H1 (cell line): ENCODE data around the gene SPAG16. TPM values are rescaled to one million over a fixed set of nuclear protein-coding genes. Genes with fewer than 3 reads are reported as not detected.

ENCODE experiments used
- CTCF ChIA-PET: fragments of 300-600 bp; sonication (Branson Sonifier 250); formaldehyde crosslinking; loops from one replicate; lab custom pipeline; 2021; ENCODE audit not compliant: partially characterized antibody; lab: Charles Lee
- POLR2A ChIA-PET: fragments of 300-600 bp; sonication (Branson Sonifier 250); formaldehyde crosslinking; loops from one replicate; lab custom pipeline; 2021; ENCODE audit warnings: inconsistent platforms; ENCODE audit not compliant: partially characterized antibody; lab: Charles Lee
- DNase-seq, 2 experiments: peaks; one replicate each; pipeline versions ENCODE4 v3.0.0 to v3.0.0-alpha.2; 2010 to 2022; ENCODE audit warnings: low spot score in 2 of 2, low read depth in 1 of 2, mixed read lengths in 1 of 2
- FAIRE-seq: peaks from 2 replicates; lab custom pipeline; 2011; peaks lifted over from hg19 to GRCh38; lab: Jason Lieb, UNC
- H2AFZ ChIP-seq: 2 replicates; pipeline ENCODE4 v1.8.1; 2012; ENCODE audit warnings: low read length, inconsistent platforms
- H2AK5ac ChIP-seq: 2 replicates; pipeline ENCODE4 v1.6.1; 2013; ENCODE audit warnings: low read depth, low read length
- H2BK120ac ChIP-seq: replicated peaks from 2 replicates; pipeline ENCODE3; 2013; ENCODE audit warnings: low read depth, low read length, inconsistent platforms
- H2BK12ac ChIP-seq: 2 replicates; pipeline ENCODE4 v1.6.1; 2013; ENCODE audit warnings: low read depth, low read length
- H2BK15ac ChIP-seq: 2 replicates; pipeline ENCODE4 v1.6.1; 2013; ENCODE audit warnings: low read length
- H2BK20ac ChIP-seq: 2 replicates; pipeline ENCODE4 v1.6.1; 2013; ENCODE audit warnings: low read length
- H2BK5ac ChIP-seq: 2 replicates; pipeline ENCODE4 v1.6.1; 2013; ENCODE audit warnings: low read depth, low read length
- H3K14ac ChIP-seq: 2 replicates; pipeline ENCODE4 v1.6.1; 2013; ENCODE audit warnings: inconsistent platforms; ENCODE audit not compliant: insufficient read length
- H3K18ac ChIP-seq: 2 replicates; pipeline ENCODE4 v1.6.1; 2013; ENCODE audit warnings: low read length; ENCODE audit errors: extremely low read depth
- H3K23ac ChIP-seq: 2 replicates; pipeline ENCODE4 v1.6.1; 2013; ENCODE audit warnings: inconsistent platforms; ENCODE audit not compliant: insufficient read length
- H3K23me2 ChIP-seq: 2 replicates; pipeline ENCODE4 v1.6.1; 2013; ENCODE audit warnings: low read depth, low read length
- H3K27ac ChIP-seq: 2 replicates; pipeline ENCODE4 v1.6.1; 2011; ENCODE audit warnings: low read depth, low read length, inconsistent platforms
- H3K27me3 ChIP-seq, 4 experiments: replicated peaks in 1 of 4; 1 replicate in 1 of 4; 2 replicates in 3 of 4; pipeline versions ENCODE4 v1.6.1 to v1.8.1; 2011 to 2013; ENCODE audit warnings: low read length in 3 of 4, mild to moderate bottlenecking in 3 of 4, inconsistent platforms in 2 of 4, mixed read lengths in 2 of 4, moderate library complexity in 1 of 4; ENCODE audit not compliant: control insufficient read depth in 3 of 4, insufficient read depth in 3 of 4; ENCODE audit errors: extremely low read depth in 1 of 4
- H3K36me3 ChIP-seq, 4 experiments: 2 replicates each; pipeline versions ENCODE4 v1.6.1 to v1.8.1; 2011 to 2013; ENCODE audit warnings: mild to moderate bottlenecking in 4 of 4, low read length in 3 of 4, moderate library complexity in 2 of 4, control low read depth in 1 of 4, inconsistent platforms in 1 of 4; ENCODE audit not compliant: insufficient read depth in 4 of 4, control insufficient read depth in 2 of 4
- H3K4ac ChIP-seq: replicated peaks from 2 replicates; pipeline ENCODE3; 2013; ENCODE audit warnings: low read length, low read depth, mixed read lengths, inconsistent platforms; ENCODE audit not compliant: insufficient read length
- H3K4me1 ChIP-seq, 4 experiments: replicated peaks in 1 of 4; 1 replicate in 1 of 4; 2 replicates in 3 of 4; pipeline versions ENCODE4 v1.6.1 to v1.8.1; 2011 to 2013; ENCODE audit warnings: low read length in 3 of 4, inconsistent platforms in 2 of 4, mixed read lengths in 1 of 4; ENCODE audit not compliant: insufficient read depth in 4 of 4, control insufficient read depth in 3 of 4
- H3K4me2 ChIP-seq, 2 experiments: 2 replicates each; pipeline versions ENCODE4 v1.6.1 to v1.8.1; 2011 to 2013; ENCODE audit warnings: low read depth in 2 of 2, low read length in 2 of 2, control low read depth in 1 of 2, inconsistent platforms in 1 of 2, mild to moderate bottlenecking in 1 of 2; ENCODE audit not compliant: insufficient read depth in 1 of 2
- H3K4me3 ChIP-seq, 4 experiments: fragments of 200-600, 300-600 bp in 1 of 4; sonication (generic), shearing (Covaris generic), sonication (Bioruptor Twin) in 1 of 4; 2 replicates each; pipeline versions ENCODE4 v1.5.1 to v1.8.1; 2011 to 2016; ENCODE audit warnings: low read length in 4 of 4, low read depth in 3 of 4, control low read depth in 2 of 4, inconsistent platforms in 2 of 4, mild to moderate bottlenecking in 2 of 4, mixed read lengths in 1 of 4, moderate library complexity in 1 of 4; ENCODE audit not compliant: insufficient read depth in 2 of 4; ENCODE audit errors: extremely low read depth in 1 of 4
- H3K56ac ChIP-seq: replicated peaks from 2 replicates; pipeline ENCODE3; 2013; ENCODE audit warnings: low read depth, mild to moderate bottlenecking, mixed read lengths, low read length, inconsistent platforms; ENCODE audit not compliant: insufficient read length
- H3K79me1 ChIP-seq: 2 replicates; pipeline ENCODE4 v1.6.1; 2013; ENCODE audit warnings: low read depth, low read length, control low read depth
- H3K79me2 ChIP-seq, 2 experiments: 2 replicates each; pipeline versions ENCODE4 v1.6.1 to v1.8.1; 2012 to 2013; ENCODE audit warnings: low read length in 2 of 2, mild to moderate bottlenecking in 2 of 2, inconsistent platforms in 1 of 2; ENCODE audit not compliant: insufficient read depth in 2 of 2, control insufficient read depth in 1 of 2
- H3K9ac ChIP-seq, 4 experiments: replicated peaks in 1 of 4; 1 replicate in 1 of 4; 2 replicates in 3 of 4; pipeline versions ENCODE4 v1.6.1 to v1.8.1; 2011 to 2013; ENCODE audit warnings: low read depth in 3 of 4, low read length in 3 of 4, control low read depth in 2 of 4, mild to moderate bottlenecking in 2 of 4, moderate library complexity in 2 of 4, inconsistent platforms in 1 of 4; ENCODE audit errors: extremely low read depth in 1 of 4
- H3K9me3 ChIP-seq, 2 experiments: 2 replicates each; pipeline versions ENCODE4 v1.6.1 to v1.8.1; 2012 to 2013; ENCODE audit warnings: mild to moderate bottlenecking in 2 of 2, moderate library complexity in 2 of 2, control low read depth in 1 of 2, inconsistent platforms in 1 of 2, low read depth in 1 of 2, low read length in 1 of 2, mixed read lengths in 1 of 2; ENCODE audit not compliant: insufficient read depth in 2 of 2
- H4K20me1 ChIP-seq, 2 experiments: replicated peaks in 1 of 2; 2 replicates each; pipeline versions ENCODE3 to v1.8.1; 2011 to 2013; ENCODE audit warnings: inconsistent platforms in 2 of 2, low read length in 2 of 2, mild to moderate bottlenecking in 1 of 2; ENCODE audit not compliant: insufficient read depth in 2 of 2, control insufficient read depth in 1 of 2
- H4K5ac ChIP-seq: 2 replicates; pipeline ENCODE4 v1.6.1; 2013; ENCODE audit warnings: low read length, low read depth, mixed read lengths, inconsistent platforms; ENCODE audit not compliant: insufficient read length
- H4K8ac ChIP-seq: 2 replicates; pipeline ENCODE4 v1.8.0; 2013; ENCODE audit warnings: mild to moderate bottlenecking, moderate library complexity, low read length, inconsistent platforms; ENCODE audit not compliant: insufficient read depth; ENCODE audit errors: extremely low read depth
- H4K91ac ChIP-seq: replicated peaks from 2 replicates; pipeline ENCODE3; 2013; ENCODE audit warnings: low read length, mixed read lengths, inconsistent platforms; ENCODE audit not compliant: insufficient read length
- EP300 ChIP-seq, 2 experiments: IDR thresholded peaks; 1 replicate in 1 of 2; 2 replicates in 1 of 2; pipeline ENCODE4 v1.6.1; 2011 to 2012; ENCODE audit warnings: low read depth in 2 of 2, low read length in 2 of 2, mild to moderate bottlenecking in 2 of 2, borderline replicate concordance in 1 of 2, inconsistent platforms in 1 of 2, moderate library complexity in 1 of 2
- FOSL1 ChIP-seq: IDR thresholded peaks from 2 replicates; pipeline ENCODE4 v1.6.1; 2011; ENCODE audit warnings: mild to moderate bottlenecking, low read depth, low read length, moderate library complexity; ENCODE audit not compliant: insufficient read depth
- KDM1A ChIP-seq: fragments of 200-600, 300-600 bp; sonication (generic); IDR thresholded peaks from 2 replicates; pipeline ENCODE4 v1.7.1; 2016; ENCODE audit warnings: mild to moderate bottlenecking, low read length, borderline replicate concordance
- NANOG ChIP-seq: IDR thresholded peaks from 2 replicates; pipeline ENCODE4 v1.6.1; 2011; ENCODE audit warnings: low read length, low read depth, mild to moderate bottlenecking, inconsistent platforms; ENCODE audit not compliant: insufficient read depth, poor library complexity, severe bottlenecking
- NRF1 ChIP-seq: IDR thresholded peaks from 2 replicates; pipeline ENCODE4 v1.6.1; 2011; ENCODE audit warnings: mild to moderate bottlenecking, low read depth, low read length, improper control_type of control experiment
- POLR2AphosphoS5 ChIP-seq: IDR thresholded peaks from 2 replicates; pipeline ENCODE4 v1.6.1; 2011; ENCODE audit warnings: low read depth, low read length
- SIRT6 ChIP-seq: IDR thresholded peaks from one replicate; pipeline ENCODE4 v1.7.1; 2012; ENCODE audit warnings: low read length, inconsistent platforms
- SRF ChIP-seq: IDR thresholded peaks from 2 replicates; pipeline ENCODE4 v1.6.1; 2011; ENCODE audit warnings: mild to moderate bottlenecking, low read depth, low read length, moderate library complexity
- TAF1 ChIP-seq: IDR thresholded peaks from 2 replicates; pipeline ENCODE4 v1.6.1; 2011; ENCODE audit warnings: mild to moderate bottlenecking, low read depth, low read length
- WGBS, 2 experiments: shearing (Covaris generic) in 1 of 2; methylation state at CpG; one replicate each; pipeline versions ENCODE4 v1.1.6 to v1.1.7; 2013 to 2015; ENCODE audit warnings: low lambda C conversion rate in 2 of 2, mixed read lengths in 2 of 2, inconsistent platforms in 1 of 2, low coverage in 1 of 2, missing lambda C conversion rate in 1 of 2; ENCODE audit not compliant: insufficient replicate concordance in 2 of 2, insufficient coverage in 1 of 2, insufficient read length in 1 of 2; ENCODE audit errors: extremely low coverage in 1 of 2, missing lambda C conversion rate in 1 of 2; 5-methylcytosine and 5-hydroxymethylcytosine counted together
- polyA plus RNA-seq, 7 experiments: library from polyadenylated mRNA; depleted of rRNA in 3 of 7; stranded (reverse) in 5 of 7; unstranded in 2 of 7; fragments of >200 nt in 5 of 7; fragments of 200-250 nt in 2 of 7; gene quantifications; 1 replicate in 5 of 7; 2 replicates in 1 of 7; 4 replicates in 1 of 7; pipeline versions ENCODE4 v1.2.1 to v1.2.3, GENCODE V29; 2011 to 2013; ENCODE audit warnings: missing spikeins in 2 of 7, mixed read lengths in 2 of 7
- total RNA-seq: library from RNA; stranded (reverse); fragmentation: NEBNext Ultra II Directional; extraction: Animal tissue kit (Norgen Biotek cat#: 25700); gene quantifications from 2 replicates; pipeline ENCODE4 v1.2.1, GENCODE V29; 2021

Gene SPAG16
- total and polyA plus RNA-seq, 2 of the 8 experiments (the other 6 are each of a cell fraction or from before 2014, with no cell fraction given): 6.0 to 14.9 TPM

DNA sequence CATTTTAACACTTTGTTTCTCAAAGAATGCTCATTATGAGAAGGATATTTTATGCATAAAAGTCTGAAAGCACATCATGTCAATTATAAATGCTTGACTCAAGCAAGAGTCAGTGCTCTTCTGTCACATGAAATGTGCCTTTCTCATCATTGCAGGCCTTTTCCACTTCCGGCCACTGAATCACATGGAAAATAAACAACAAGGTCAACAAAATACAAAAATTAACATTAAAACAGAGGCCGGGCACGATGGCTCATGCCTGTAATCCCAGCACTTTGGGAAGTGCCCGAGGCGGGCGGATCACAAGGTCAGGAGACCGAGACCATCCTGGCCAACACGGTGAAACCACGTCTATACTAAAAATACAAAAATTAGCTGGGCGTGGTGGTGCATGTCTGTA is 480.6 kb downstream of the SPAG16 start:
- CTCF ChIA-PET: no interaction called here

More for the DNA sequence above, 480.6 kb downstream of the SPAG16 start:
- H3K18ac ChIP-seq: no peak overlapping the region
- WGBS, 2 experiments: 90% methylated on average over 10 of the region's 10 CpGs; no CpG with 5 or more reads in 1 of the 2 experiments
- H3K36me3 ChIP-seq: no peaks in the 10 kb centered on the region
- no peaks in the 10 kb centered on the region for H3K9me3 ChIP-seq
- no peak overlapping the region for H4K91ac ChIP-seq
- no peaks in the 10 kb centered on the region for H3K79me1 ChIP-seq
- no peak overlapping the region for H3K23ac ChIP-seq
- no peaks in the 10 kb centered on the region for H3K27me3 ChIP-seq
- no peak overlapping the region for H4K5ac ChIP-seq
- no peak overlapping the region for H2BK12ac ChIP-seq
- POLR2A ChIA-PET: no interaction called here
- FAIRE-seq: no peak
- no peak for DNase-seq
- no peak overlapping the region for H3K14ac ChIP-seq
- TF ChIP-seq KDM1A (no peak), TAF1 (no peak), SRF (no peak), EP300 (IDR thresholded peaks at IDR 0.05; ENCODE audit: borderline replicate concordance in 1 of 2, low read depth in 2 of 2, low read length in 2 of 2) (no peak), POLR2AphosphoS5 (no peak), NANOG (no peak), SIRT6 (no peak), FOSL1 (no peak), NRF1 (no peak)
- no peak overlapping the region for H3K4me2 ChIP-seq
- H2AFZ ChIP-seq: no peak overlapping the region
- no peaks in the 10 kb centered on the region for H3K23me2 ChIP-seq
- H3K27ac ChIP-seq: no peak overlapping the region
- H2BK20ac ChIP-seq: no peak overlapping the region
- H3K4me1 ChIP-seq: no peaks in the 10 kb centered on the region
- no peak overlapping the region for H2BK120ac ChIP-seq
- no peak overlapping the region for H3K9ac ChIP-seq
- H2AK5ac ChIP-seq: no peak overlapping the region
- no peak overlapping the region for H3K4me3 ChIP-seq
- no peak overlapping the region for H3K56ac ChIP-seq
- H4K20me1 ChIP-seq: no peaks in the 10 kb centered on the region
- no peak overlapping the region for H3K4ac ChIP-seq
- H3K79me2 ChIP-seq: no peaks in the 10 kb centered on the region
- H2BK5ac ChIP-seq: no peak overlapping the region
- no peak overlapping the region for H2BK15ac ChIP-seq
- no peak overlapping the region for H4K8ac ChIP-seq
